NCI-H774 (cell line): ENCODE measurements around the gene CRACR2B.

Experiments
- DNase-seq: peaks from one replicate; lab custom pipeline; 2025; lab: John Stamatoyannopoulos, UW

CRACR2B gene

GRCh38 chr11:839875-840617 is 12.3 kb downstream of the CRACR2B start:
- no peak for DNase-seq

DNA sequence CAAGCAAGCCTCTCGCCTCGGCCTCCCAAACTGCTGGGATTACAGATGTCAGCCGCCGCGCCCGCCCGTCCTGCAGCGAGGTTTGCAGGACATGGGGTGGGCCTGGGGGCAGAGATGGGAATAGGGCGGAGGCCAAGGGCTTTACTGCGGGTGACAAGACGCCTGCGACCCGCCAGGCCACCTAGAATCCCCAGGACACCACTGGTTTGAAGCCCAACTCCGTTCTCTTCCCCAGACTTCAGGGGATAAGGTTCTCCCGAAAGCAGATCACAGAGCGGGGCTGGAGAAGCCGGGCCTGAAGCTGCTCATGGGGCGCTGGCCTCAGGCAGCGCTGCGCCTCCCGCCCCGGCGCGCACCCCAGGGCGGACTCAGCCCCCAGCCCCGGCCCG is 14.3 kb downstream of the CRACR2B start:
- DNase-seq, result no peak

DNA sequence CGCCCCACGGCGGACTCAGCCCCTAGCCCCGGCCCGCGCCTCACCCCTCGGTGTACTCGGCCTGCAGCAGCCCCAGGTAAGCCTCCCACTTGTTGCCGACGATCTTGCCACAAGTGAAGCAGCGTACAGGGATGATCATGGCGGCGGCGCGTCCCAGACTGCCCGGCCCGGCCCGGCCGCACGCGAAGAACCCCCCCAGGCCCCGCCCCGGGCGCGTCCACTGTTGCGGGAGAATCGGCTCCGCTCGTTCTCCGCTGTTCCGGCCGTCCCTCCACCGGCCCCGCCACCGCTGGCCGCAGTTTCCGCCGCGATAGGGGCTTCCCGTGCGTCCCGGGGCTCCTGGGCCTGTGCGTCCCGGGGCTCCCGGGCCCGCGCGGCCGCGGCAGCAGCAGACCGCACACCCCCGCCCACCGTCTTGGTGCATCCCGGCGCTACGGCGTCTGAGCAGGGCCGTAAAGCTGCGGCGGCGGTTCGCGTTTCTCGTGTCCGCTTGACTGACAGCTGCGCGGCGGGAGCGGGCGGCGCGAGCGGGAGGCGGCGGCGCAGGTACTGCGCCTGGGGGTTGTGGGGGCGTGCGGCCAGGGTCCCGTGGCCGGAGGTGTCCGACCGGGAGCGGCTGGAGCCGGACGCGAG is 14.8 kb downstream of the CRACR2B start, which contains the start of the genes POLR2L and TSPAN4:
Gene POLR2L (minus strand): TSS at position 160 of the 633 bp plus-strand sequence. CDS start 21 bp downstream, at position 139.
Gene TSPAN4 (plus strand): TSS at position 483 of the 633 bp plus-strand sequence. CDS start 7,453 bp downstream, outside the sequence.
- DNase-seq, result peak; percentile 82

DNA sequence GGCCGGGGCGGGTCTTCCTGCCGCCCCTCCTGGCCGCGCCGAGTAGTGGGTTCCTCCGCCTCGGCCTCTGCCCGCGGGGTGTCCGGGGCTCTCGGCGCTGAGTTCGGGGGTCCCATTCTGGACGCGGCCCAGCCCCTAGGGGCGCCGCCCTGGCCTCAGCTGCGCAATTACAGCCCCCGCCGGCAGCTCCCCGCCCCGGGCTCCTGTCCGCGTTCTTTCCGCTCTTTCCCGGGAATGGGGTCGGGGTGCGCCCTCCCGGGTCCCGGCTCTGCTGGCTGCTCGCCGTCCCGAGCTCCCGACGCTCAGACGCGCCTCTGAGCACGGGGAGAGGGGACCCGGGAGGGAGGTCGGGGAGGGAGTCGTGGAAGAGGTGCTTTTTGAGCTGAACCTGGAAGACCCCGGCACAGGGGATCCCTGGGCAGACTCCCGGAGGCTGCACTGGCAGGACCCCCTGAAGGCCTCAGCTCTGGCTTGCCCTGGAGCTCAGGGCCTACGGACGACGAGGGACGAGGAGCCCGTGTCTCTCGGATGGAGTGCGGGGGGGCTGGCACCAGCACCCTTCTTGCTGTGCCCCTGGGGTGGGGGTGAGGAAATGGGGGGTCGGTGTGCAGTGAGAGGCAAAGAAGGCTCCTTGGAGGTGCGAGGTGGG is 15.5 kb downstream of the CRACR2B start:
- DNase-seq, result no peak

DNA sequence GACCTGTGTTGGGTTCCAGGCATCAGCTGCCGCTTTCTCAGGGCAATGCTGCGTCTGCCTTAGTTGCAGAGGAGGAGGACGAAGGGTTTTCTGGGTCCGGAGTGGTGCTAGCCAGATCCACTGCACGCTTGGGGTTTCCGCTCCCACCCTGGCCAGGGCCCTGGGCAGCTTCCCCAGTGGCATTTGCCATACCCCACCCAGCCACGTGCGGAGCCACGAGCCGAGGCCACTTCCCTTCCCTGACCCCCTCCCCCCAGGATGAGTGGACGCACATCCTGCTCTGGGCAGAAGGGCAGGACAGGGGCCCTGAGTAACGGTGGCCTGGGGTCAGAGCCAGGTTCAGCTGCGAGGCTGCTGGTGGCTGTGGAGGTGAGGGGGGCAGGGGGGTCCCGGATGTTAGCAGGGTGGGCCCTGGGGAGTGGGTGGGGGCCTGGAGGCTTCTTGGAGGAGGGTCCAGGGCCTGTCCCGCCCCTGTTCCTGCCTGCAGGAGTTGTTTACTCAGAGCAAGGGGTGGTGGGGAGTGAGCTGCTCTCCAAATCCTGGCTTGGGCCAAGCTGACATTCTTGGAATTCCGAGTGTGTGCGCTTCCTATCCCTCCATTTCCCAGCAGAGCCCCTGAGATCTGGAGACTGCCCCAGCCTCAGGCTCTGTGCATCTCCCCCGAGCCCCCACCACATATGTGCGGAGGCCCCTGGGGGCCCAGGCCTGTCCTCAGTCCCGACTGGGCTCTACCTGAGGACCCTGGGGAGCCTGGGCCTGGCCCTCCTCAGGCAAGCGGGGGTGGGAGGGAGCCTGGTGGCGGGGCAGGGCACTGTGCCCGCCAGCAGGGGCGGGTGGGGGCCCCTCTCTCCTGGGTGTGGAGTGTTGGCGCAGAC is 16.3 kb downstream of the CRACR2B start:
- no peak for DNase-seq

DNA sequence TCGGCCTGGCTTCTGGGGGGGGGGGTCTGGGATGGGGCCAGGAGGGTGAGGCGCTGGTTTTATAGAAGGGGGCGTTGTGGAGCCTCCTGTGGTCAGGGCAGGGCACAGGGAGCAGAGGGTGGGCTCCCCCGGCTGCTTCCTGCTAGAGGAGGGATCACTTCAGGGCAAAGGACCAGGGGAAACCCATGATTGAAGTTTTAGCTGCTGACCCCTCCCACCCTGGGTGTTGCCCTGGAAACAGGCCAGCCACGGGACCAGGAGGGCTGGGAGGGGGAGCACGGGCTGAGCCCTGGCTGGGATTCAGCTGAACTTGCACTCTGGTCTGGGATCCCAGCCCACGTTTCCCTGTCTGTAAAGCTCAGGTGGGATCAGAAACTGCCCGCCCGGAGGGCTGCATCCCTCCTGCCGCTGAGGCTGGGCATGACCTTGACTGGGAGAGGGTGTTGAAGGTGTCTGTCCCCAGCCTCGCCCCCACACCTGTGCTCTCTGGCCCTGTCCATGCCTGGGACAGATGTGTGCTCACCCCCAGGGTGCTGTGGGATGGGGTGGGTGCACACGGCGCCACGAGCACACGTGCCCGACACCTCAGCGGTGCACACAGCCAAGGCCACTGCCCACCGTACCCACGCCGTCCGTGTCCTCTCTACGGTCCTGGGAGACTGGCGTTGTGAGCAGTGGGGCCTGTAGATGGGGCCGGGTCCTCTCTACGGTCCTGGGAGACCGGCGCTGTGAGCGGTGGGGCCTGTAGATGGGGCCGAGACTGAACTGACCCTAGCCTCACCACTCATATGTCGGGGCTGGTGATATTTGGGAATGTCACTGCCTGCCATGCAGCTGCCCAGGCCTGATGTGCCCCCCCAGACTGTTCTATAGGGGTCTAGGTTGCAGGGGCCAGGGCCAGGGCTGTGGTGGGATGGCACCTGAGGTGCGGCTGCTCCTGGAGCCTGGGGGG is 17.2 kb downstream of the CRACR2B start:
- DNase-seq, result no peak

GRCh38 chr11:845872-846495 is 18.3 kb downstream of the CRACR2B start:
- DNase-seq, result no peak

- no peak for DNase-seq
Measured at GRCh38 chr11:846496-847098, 18.9 kb downstream of the CRACR2B start.

- no peak for DNase-seq
Measured at GRCh38 chr11:847876-848275, 20.2 kb downstream of the CRACR2B start.

GRCh38 chr11:848380-848931 is 20.7 kb downstream of the CRACR2B start:
- no peak for DNase-seq

GRCh38 chr11:849104-849824 is 21.5 kb downstream of the CRACR2B start:
- no peak for DNase-seq

DNA sequence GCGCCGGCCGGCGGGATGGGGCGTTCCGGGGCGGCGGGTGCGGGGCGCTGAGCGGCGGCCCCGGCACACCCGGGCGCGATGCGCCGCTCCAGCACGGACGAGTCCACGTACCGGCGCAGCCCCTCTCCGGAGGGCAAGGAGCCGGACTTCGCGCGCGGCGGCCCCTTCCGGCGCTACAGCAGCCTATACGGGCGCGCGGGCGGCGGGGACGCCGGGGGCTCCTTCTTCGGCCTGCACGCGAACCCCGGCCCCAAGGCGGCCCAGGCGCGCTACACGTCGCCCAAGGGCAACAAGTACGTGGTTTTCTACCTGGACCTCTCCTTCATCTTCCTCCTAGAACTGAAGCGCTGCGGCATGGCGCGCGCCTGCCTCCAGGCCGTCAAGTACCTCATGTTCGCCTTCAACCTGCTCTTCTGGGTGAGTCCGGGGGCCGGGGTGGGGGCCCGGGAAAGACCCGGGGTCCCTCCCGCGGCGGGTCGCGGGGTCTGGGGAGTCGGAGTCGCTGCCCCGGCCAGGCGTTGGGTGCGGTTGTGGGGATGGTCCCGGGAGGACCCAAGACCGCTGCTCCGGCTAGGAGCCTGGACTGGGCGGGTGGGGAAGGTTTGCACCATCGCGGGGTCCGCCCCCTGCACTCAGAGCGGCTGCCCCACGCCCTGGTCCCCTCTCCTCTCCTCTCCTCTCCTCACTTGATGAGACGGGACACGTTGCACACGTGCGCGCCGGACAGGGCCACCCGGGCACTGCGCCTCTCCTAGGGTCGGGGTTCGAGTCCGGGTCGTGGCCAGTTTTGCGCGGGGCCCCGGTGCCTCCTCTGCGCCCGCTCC is 22.4 kb downstream of the CRACR2B start:
- no peak for DNase-seq

DNA sequence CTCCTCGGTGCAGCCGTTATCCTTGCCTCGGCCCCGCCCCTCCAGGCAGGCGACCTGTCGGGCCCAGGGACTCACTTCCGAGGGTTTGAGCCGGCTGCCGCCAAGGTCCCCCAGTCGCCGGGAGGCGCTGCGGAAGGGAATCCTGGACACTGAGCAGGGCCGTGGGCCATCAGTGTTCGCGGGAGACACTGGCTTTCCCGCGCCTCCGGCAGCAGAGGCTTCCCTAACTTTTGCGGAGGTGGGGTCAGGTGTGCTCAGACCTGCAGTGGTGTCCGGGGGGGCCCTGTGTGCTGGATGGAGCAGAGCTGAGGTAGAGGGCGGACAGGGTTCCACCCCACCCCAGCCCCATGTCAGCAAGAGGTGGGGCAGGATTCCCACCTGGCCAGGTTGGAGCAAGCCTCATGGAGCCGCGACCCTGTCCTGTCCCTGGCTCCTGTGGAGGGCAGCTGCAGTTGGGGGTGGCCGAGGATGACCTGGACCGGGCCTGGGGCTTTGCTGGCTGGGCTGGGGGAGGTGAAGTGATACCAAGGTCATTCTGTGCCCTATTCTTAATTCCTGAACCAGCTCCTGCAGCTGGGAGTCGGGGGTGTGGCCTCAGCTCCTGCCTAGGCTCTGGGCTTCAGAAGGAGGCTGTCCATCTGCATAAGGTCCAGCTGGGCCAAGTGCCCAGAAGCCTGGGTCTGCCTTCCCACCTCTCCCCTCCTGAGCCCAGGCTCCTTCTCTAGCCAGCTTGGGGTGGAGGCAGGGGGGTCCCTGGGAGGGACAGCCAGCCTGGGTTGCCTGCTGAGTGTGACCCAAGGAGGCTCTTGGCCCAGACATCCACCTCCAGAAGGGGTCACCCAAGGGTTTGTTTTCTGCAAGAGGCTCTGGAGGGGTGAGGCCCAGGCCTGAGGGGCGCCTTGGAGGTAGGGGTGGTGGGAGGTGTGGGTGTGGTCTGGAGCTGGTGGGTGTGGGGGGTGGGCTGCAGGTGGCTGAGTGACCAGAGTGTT is 23.4 kb downstream of the CRACR2B start:
- no peak for DNase-seq

GRCh38 chr11:852762-853161 is 25.0 kb downstream of the CRACR2B start:
- DNase-seq, result no peak

DNA sequence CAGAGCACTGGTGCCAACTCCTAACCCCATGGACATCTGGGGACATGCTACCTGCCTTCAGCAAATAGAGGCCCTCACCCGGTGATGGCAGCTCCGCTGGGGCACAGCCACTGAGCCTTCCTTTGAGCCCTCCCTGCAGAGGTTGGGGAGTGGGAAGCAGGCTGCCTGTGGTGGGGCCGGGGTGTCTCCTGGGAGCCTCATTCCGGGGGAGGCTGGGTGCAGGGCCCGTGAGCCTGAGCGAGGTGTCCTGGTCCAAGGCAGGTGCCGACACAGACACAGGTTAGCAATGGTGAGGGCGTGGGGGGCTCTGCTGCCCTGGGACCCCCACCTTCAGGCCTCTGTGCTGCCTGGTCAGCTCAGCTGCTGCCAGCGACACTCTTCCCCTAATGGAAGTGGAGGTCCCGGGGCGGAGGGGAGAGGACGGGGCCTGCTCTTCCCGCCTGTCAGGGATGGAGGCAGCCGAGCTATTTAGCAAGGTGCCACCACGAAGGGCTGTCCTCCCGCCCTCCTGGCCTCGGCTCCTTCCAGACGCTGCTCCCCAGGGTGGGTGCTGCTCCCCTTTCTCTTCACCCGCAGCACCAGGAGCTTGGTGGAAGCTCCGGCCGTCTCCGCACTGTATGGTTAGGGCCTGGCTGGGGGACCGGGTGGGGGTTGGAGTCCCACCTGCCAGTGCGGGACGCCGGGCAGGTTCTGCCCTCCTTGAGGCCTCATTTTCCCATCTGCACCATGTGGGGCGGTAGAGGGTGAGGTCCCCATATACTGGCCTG is 26.1 kb downstream of the CRACR2B start:
- DNase-seq, result no peak
